Measurements from ENCODE around the gene ACRV1. TPM values are rescaled to one million over a fixed set of nuclear protein-coding genes. Genes with fewer than 3 reads are reported as not detected.

The ACRV1 gene
- total RNA-seq, 1 donor = not detected

GRCh38 chr11:125638315-125638714 is 42.3 kb downstream of the ACRV1 start:
- Histone ChIP-seq H4K20me1 (ENCODE audit: insufficient read depth, low read length) (no peaks in the 10 kb centered on the region), H3K4me2 (ENCODE audit: insufficient read depth, low read length) (no peak overlapping the region), H3K4me3 (ENCODE audit: insufficient read depth, low read length) (no peak overlapping the region), H3K27me3 (ENCODE audit: insufficient read depth, low read length) (no peaks in the 10 kb centered on the region), H3K9me3 (ENCODE audit: low read depth, low read length) (no peaks in the 10 kb centered on the region), H3K79me2 (ENCODE audit: insufficient read depth, low read length) (no peaks in the 10 kb centered on the region), H3K27ac (ENCODE audit: low read depth, low read length) (no peak overlapping the region), H3K36me3 (ENCODE audit: insufficient read depth, low read length) (peaks cover 16% of the 10 kb centered on the region), H3K4me1 (ENCODE audit: insufficient read depth, low read length) (no peaks in the 10 kb centered on the region), H2AFZ (ENCODE audit: low read length) (no peak overlapping the region)
- TF ChIP-seq, protein P1, sequence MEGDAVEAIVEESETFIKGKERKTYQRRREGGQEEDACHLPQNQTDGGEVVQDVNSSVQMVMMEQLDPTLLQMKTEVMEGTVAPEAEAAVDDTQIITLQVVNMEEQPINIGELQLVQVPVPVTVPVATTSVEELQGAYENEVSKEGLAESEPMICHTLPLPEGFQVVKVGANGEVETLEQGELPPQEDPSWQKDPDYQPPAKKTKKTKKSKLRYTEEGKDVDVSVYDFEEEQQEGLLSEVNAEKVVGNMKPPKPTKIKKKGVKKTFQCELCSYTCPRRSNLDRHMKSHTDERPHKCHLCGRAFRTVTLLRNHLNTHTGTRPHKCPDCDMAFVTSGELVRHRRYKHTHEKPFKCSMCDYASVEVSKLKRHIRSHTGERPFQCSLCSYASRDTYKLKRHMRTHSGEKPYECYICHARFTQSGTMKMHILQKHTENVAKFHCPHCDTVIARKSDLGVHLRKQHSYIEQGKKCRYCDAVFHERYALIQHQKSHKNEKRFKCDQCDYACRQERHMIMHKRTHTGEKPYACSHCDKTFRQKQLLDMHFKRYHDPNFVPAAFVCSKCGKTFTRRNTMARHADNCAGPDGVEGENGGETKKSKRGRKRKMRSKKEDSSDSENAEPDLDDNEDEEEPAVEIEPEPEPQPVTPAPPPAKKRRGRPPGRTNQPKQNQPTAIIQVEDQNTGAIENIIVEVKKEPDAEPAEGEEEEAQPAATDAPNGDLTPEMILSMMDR (IDR thresholded peaks at IDR 0.05; ENCODE audit: extremely low read depth, low read depth, low read length) = no peak
- no peak for DNase-seq (ENCODE audit: insufficient read length, low spot score, missing footprints)

DNA sequence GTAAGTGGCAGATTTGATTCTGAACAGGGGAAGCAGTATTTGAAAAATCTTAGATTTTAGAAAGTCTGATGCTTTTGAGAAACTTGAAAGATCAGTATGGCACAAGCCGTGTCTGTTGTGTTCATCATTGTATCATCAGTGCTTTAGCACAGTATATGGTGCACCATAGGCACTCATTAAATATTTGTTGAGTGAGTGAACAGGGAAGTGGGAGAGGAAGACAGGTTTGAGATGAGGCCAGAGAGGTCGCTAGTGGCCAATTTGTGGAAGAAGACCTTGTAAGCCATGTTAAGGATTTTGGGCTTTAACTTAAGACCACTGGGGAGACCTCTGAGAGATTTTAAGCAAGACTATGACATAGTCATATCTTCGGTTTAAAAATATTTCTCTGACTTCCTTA is 42.8 kb downstream of the ACRV1 start:
- H3K4me1 ChIP-seq (ENCODE audit: insufficient read depth, low read length) = no peaks in the 10 kb centered on the region
- no peak for DNase-seq (ENCODE audit: insufficient read length, low spot score, missing footprints)
- no peak overlapping the region for H2AFZ ChIP-seq (ENCODE audit: low read length)
- no peak overlapping the region for H3K4me2 ChIP-seq (ENCODE audit: insufficient read depth, low read length)
- H3K9me3 ChIP-seq (ENCODE audit: low read depth, low read length) = no peaks in the 10 kb centered on the region
- no peaks in the 10 kb centered on the region for H3K79me2 ChIP-seq (ENCODE audit: insufficient read depth, low read length)
- no peaks in the 10 kb centered on the region for H3K27me3 ChIP-seq (ENCODE audit: insufficient read depth, low read length)
- peaks cover 19% of the 10 kb centered on the region for H3K36me3 ChIP-seq (ENCODE audit: insufficient read depth, low read length)
- no peaks in the 10 kb centered on the region for H4K20me1 ChIP-seq (ENCODE audit: insufficient read depth, low read length)
- no peak overlapping the region for H3K27ac ChIP-seq (ENCODE audit: low read depth, low read length)
- TF ChIP-seq, protein P1 (IDR thresholded peaks at IDR 0.05; ENCODE audit: extremely low read depth, low read depth, low read length) = no peak
- H3K4me3 ChIP-seq (ENCODE audit: insufficient read depth, low read length) = no peak overlapping the region

- Histone ChIP-seq H3K27ac (ENCODE audit: low read depth, low read length) (peak overlapping the region; percentile 89), H3K9me3 (ENCODE audit: low read depth, low read length) (no peaks in the 10 kb centered on the region), H2AFZ (ENCODE audit: low read length) (peak overlapping the region; percentile 90), H3K4me1 (ENCODE audit: insufficient read depth, low read length) (peaks cover 15% of the 10 kb centered on the region), H4K20me1 (ENCODE audit: insufficient read depth, low read length) (no peaks in the 10 kb centered on the region), H3K27me3 (ENCODE audit: insufficient read depth, low read length) (no peaks in the 10 kb centered on the region), H3K4me2 (ENCODE audit: insufficient read depth, low read length) (peak overlapping the region; percentile 93), H3K36me3 (ENCODE audit: insufficient read depth, low read length) (peaks cover 6% of the 10 kb centered on the region), H3K79me2 (ENCODE audit: insufficient read depth, low read length) (peaks cover 8% of the 10 kb centered on the region), H3K4me3 (ENCODE audit: insufficient read depth, low read length) (peak overlapping the region; percentile 81)
- TF ChIP-seq, protein P1 (IDR thresholded peaks at IDR 0.05; ENCODE audit: extremely low read depth, low read depth, low read length) = no peak
- DNase-seq (ENCODE audit: insufficient read length, low spot score, missing footprints) = no peak
Observed at GRCh38 chr11:125627236-125627910, 53.3 kb downstream of the ACRV1 start.

DNA sequence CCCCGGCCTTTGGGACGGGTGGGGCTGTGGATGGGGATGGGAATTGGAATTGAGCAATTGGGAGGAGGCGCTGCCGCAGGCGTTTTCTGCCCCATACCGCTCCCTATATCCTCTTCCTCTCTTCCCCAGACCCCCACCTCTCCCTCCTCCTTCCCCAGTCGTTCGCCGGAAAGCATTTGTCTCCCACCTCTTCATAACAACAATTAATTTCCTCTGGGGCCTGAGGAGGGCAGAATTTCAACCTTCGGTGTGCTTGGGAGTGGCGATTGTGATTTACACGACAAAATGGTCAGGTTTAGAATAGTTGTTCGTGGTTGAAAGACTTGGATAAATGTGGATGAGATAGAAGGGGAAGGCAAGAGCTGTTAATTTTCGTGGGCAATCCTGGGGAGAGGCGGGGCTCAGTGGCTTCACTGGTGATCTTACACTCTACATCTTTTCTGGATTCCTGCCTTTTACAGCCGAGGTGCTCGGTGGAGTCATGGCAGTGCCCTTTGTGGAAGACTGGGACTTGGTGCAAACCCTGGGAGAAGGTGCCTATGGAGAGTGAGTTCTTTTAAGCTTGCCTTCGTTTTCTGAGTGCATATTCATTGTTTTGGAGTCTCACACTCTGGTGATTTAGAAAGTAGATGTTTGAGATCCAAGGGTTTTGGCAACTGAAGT is 54.2 kb downstream of the ACRV1 start:
- Histone ChIP-seq H3K36me3 (ENCODE audit: insufficient read depth, low read length) (peaks cover 11% of the 10 kb centered on the region), H3K27me3 (ENCODE audit: insufficient read depth, low read length) (no peaks in the 10 kb centered on the region), H3K4me2 (ENCODE audit: insufficient read depth, low read length) (peak overlapping the region; percentile 93), H3K79me2 (ENCODE audit: insufficient read depth, low read length) (peaks cover 8% of the 10 kb centered on the region), H3K4me1 (ENCODE audit: insufficient read depth, low read length) (peaks cover 24% of the 10 kb centered on the region), H3K27ac (ENCODE audit: low read depth, low read length) (peak overlapping the region; percentile 89), H2AFZ (ENCODE audit: low read length) (peak overlapping the region; percentile 90), H4K20me1 (ENCODE audit: insufficient read depth, low read length) (no peaks in the 10 kb centered on the region), H3K9me3 (ENCODE audit: low read depth, low read length) (no peaks in the 10 kb centered on the region), H3K4me3 (ENCODE audit: insufficient read depth, low read length) (peak overlapping the region; percentile 81)
- no peak for DNase-seq (ENCODE audit: insufficient read length, low spot score, missing footprints)
- TF ChIP-seq, protein P1 (IDR thresholded peaks at IDR 0.05; ENCODE audit: extremely low read depth, low read depth, low read length) = peak; percentile 31

All from osteoblast (primary cell).